Heart left ventricle (tissue), 16 donors: ENCODE results near the gene CAT. TPM values are rescaled to one million over a fixed set of nuclear protein-coding genes. Genes with fewer than 3 reads are reported as not detected.

Experiments used
- ATAC-seq, 4 donors: fragments of 200-7000 bp; cut with Tn5 transposase; one replicate each; pipeline ENCODE4 v1.9.1; 2020 to 2022; ENCODE audit warnings: moderate library complexity in 4 of 4, mild to moderate bottlenecking in 3 of 4, moderate number of reproducible peaks in 1 of 4
- DNase-seq, 5 donors: peaks; one replicate each; pipeline ENCODE4 v3.0.0-alpha.2; 2020
- H3K27ac ChIP-seq, 12 donors: fragments of 200-600 bp; sonication (generic) in 4 of 12; one replicate each; pipeline versions ENCODE4 v1.5.0 to v1.8.0; 2016 to 2022; ENCODE audit warnings: mild to moderate bottlenecking in 2 of 12
- H3K27me3 ChIP-seq, 9 donors: fragments of 200-600 bp; sonication (generic) in 2 of 9; one replicate each; pipeline versions ENCODE4 v1.5.1 to v1.8.0; 2016 to 2022; ENCODE audit warnings: mild to moderate bottlenecking in 3 of 9
- H3K36me3 ChIP-seq, 9 donors: fragments of 200-600 bp; sonication (generic) in 2 of 9; one replicate each; pipeline versions ENCODE4 v1.5.0 to v1.8.0; 2018 to 2022; ENCODE audit warnings: mild to moderate bottlenecking in 2 of 9
- H3K4me1 ChIP-seq, 12 donors: fragments of 200-600 bp; sonication (generic) in 4 of 12; one replicate each; pipeline versions ENCODE4 v1.5.0 to v1.8.0; 2016 to 2022; ENCODE audit warnings: mild to moderate bottlenecking in 3 of 12
- H3K4me3 ChIP-seq, 12 donors: fragments of 200-600 bp; sonication (generic) in 4 of 12; one replicate each; pipeline versions ENCODE4 v1.5.0 to v1.8.0; 2017 to 2022; ENCODE audit warnings: mild to moderate bottlenecking in 9 of 12, moderate library complexity in 4 of 12
- H3K9me3 ChIP-seq, 12 donors: fragments of 200-600 bp; sonication (generic) in 4 of 12; one replicate each; pipeline versions ENCODE4 v1.5.0 to v1.8.0; 2016 to 2022; ENCODE audit warnings: mild to moderate bottlenecking in 1 of 12
- CTCF ChIP-seq, 12 donors: fragments of 200-600 bp; sonication (generic) in 4 of 12; IDR thresholded peaks; one replicate each; pipeline versions ENCODE4 v1.5.0 to v1.8.0; 2018 to 2022; ENCODE audit warnings: antibody characterized with exemption in 12 of 12, mild to moderate bottlenecking in 5 of 12
- POLR2A ChIP-seq, 2 donors: fragments of 450-650 bp; IDR thresholded peaks; one replicate each; pipeline ENCODE4 v1.6.1; 2017; ENCODE audit warnings: antibody characterized with exemption in 2 of 2, mild to moderate bottlenecking in 2 of 2, moderate library complexity in 2 of 2
- WGBS, 4 donors: extraction: QIAGEN DNeasy Blood & Tissue Kit in 2 of 4; methylation state at CpG; one replicate each; pipeline versions ENCODE4 v1.1.5 to v1.1.7; 2013 to 2018; 5-methylcytosine and 5-hydroxymethylcytosine counted together
- intact Hi-C, 10 donors: fragments of 100-400 bp; cut with DNase I; formaldehyde crosslinking; loops; one replicate each; pipeline versions ENCODE4 v1.11.1 to v1.14.2; 2022
- polyA plus RNA-seq, 2 donors: library from polyadenylated mRNA; stranded (reverse); fragments of 200-250 nt; gene quantifications; one replicate each; pipeline ENCODE4 v1.2.3, GENCODE V29; 2013
- total RNA-seq, 9 donors: library from RNA; depleted of rRNA in 2 of 9; stranded (reverse); fragments of >200 nt in 2 of 9; fragmentation: NEBNext Ultra II Directional in 3 of 9; extraction: Animal tissue kit (Norgen Biotek cat#: 25700) in 3 of 9; gene quantifications; one replicate each; pipeline versions ENCODE4 v1.1.0 to v1.2.4, GENCODE V29; 2016 to 2023
- donor health status: ischemic (EF 13 %, LVEDD 7.1; RV severe dilation, severe dysfunction).
- donor health status: healthy with polysubstance abuse.
- donor health status: DM: no; HTN: yes; CAD: no.
- donor health status: DM: no; HTN: no; CAD: no.
- donor health status: ischemic (EF 25% LVEDD 6.9; RV normal size, moderate dysfunction).
- donor health status: ischemic (EF 25% LVEDD 5.7; RV mildly dilated, moderate dysfunction).
- donor health status: healthy.
- donor health status: DM: yes; HTN: yes; CAD: no.
- donor health status: ischemic (EF 35%, LVEDD 5.7; RV mildly dilated, moderate dysfunction).
- donor health status: nonischemic (EF 11% LVEDD 7.7; RV severe dilation, severe dysfunction).
- donor health status: DM: yes; HTN: yes; CAD: no.
- donor health status: PGD.
- donor health status: ischemic (EF 29% LVEDD 5.4; RV normal size, mild dysfunction).
- donor health status: nonischemic (EF 23%, LVEDD 6.1; RV moderate dilation, normal function).

The CAT gene
- total and polyA plus RNA-seq, 11 donors, result 49.9 to 183 (median 88.6) TPM

DNA sequence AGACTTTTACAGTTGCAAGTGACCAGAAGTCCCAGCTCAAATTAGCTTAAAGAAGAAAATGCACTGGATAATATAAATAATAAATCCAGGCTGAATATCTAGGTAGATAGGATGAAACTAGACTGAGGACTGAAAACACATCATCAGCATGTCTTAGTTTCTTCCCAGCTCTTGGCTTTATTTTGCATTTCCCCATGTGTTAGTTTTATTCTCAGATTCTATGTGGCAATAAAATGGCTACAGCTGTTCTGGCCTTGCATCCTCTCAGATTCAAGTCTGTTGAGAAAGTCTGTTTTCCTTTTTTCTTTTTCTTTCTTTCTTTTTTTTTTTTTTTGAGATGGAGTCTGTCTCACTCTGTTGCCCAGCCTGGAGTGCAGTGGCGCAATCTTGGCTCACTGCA, 22.6 kb upstream of the CAT start:
- Histone ChIP-seq H3K36me3 (no peaks in the 10 kb centered on the region), H3K27me3 (no peaks in the 10 kb centered on the region), H3K4me1 (peaks cover 0 to under 1% (median 0%) of the 10 kb centered on the region in 12 donors), H3K9me3 (peaks cover 0 to 19% (median 9%) of the 10 kb centered on the region in 12 donors), H3K4me3 (no peak overlapping the region), H3K27ac (no peak overlapping the region)
- DNase-seq (no peak), ATAC-seq (no peak)
- WGBS, 4 donors, result 0 to 89% (median 44%) methylated on average over 1 of the region's 1 CpG
- intact Hi-C loops, result no loop called here
- TF ChIP-seq POLR2A (IDR thresholded peaks at IDR 0.05) (no peak), CTCF (IDR thresholded peaks at IDR 0.05) (no peak)

GRCh38 chr11:34416766-34417165, 22.0 kb upstream of the CAT start:
- H3K27ac ChIP-seq, result no peak overlapping the region
- WGBS, 4 donors, result 35 to 53% (median 44%) methylated on average over 3 of the region's 3 CpGs
- DNase-seq (no peak), ATAC-seq (no peak)
- intact Hi-C loops, result no loop called here
- peaks cover 0 to 5% (median 0%) of the 10 kb centered on the region in 12 donors for H3K4me1 ChIP-seq
- no peaks in the 10 kb centered on the region for H3K36me3 ChIP-seq
- no peak for TF ChIP-seq CTCF (IDR thresholded peaks at IDR 0.05)
- no peak for TF ChIP-seq POLR2A (IDR thresholded peaks at IDR 0.05)
- no peaks in the 10 kb centered on the region for H3K27me3 ChIP-seq
- no peak overlapping the region for H3K4me3 ChIP-seq
- peaks cover 0 to 19% (median 9%) of the 10 kb centered on the region in 12 donors for H3K9me3 ChIP-seq

DNA sequence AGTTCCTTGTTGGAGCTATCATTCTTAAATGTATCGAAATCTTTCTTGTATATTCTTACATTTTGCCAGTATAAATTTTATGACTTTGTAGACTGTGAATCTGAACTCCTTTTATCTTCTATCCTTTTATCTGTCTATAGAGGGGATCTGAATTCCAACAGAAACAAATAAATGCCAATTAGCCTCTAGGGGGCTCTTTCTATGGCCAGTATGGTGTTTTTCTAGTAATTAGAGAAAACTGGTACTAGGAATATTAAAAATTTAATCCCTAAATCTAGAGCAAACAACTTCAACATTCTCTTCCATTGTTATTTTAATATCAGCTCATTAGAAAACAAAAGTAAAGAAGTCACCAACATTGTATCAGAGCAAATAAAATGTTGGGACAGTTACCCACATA, 21.5 kb upstream of the CAT start:
- Histone ChIP-seq H3K9me3 (peaks cover 0 to 19% (median 9%) of the 10 kb centered on the region in 12 donors), H3K27me3 (no peaks in the 10 kb centered on the region), H3K27ac (no peak overlapping the region), H3K4me1 (peaks cover 0 to 8% (median 0%) of the 10 kb centered on the region in 12 donors), H3K4me3 (no peak overlapping the region), H3K36me3 (no peaks in the 10 kb centered on the region)
- ATAC-seq, result no peak
- WGBS, 4 donors, result 76 to 89% (median 79%) methylated on average over 1 of the region's 1 CpG
- no peak for TF ChIP-seq POLR2A (IDR thresholded peaks at IDR 0.05)
- TF ChIP-seq CTCF (IDR thresholded peaks at IDR 0.05), result peak in 4 of 12 donors; percentile 8 to 27 (median 19)
- intact Hi-C loops, result no loop called here
- DNase-seq, result no peak

DNA sequence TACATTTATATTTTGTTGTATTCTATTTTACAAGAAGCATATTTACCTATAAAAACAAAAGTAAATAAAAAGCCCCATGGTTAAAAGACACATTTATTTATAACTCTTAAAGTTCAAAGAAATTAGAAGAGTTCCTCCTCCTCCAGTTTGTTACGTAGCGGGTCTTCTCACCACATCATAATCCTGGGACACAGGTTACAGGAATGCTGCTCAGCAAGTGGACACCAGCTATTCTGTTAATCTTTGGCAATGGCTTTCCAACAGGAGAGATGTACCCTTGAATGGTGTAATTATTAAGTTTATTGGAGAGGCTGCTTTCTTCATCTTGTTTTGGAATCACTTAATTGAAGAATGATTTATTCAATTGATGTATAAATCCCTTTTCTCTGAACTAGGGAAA, 19.6 kb upstream of the CAT start:
- Histone ChIP-seq H3K27ac (no peak overlapping the region), H3K4me1 (peaks cover 0 to 13% (median 0%) of the 10 kb centered on the region in 12 donors), H3K36me3 (no peaks in the 10 kb centered on the region), H3K27me3 (peaks cover 0 to 3% (median 0%) of the 10 kb centered on the region in 9 donors), H3K4me3 (no peak overlapping the region), H3K9me3 (peaks cover 0 to 2% (median 0%) of the 10 kb centered on the region in 12 donors)
- intact Hi-C loops, result no loop called here
- ATAC-seq (no peak), DNase-seq (no peak)
- WGBS, 4 donors, result 90 to 95% (median 95%) methylated on average over 2 of the region's 2 CpGs
- no peak for TF ChIP-seq POLR2A (IDR thresholded peaks at IDR 0.05)
- no peak for TF ChIP-seq CTCF (IDR thresholded peaks at IDR 0.05)
